ENCODE measurements around the gene RSPO1. TPM values are rescaled to one million over a fixed set of nuclear protein-coding genes. Genes with fewer than 3 reads are reported as not detected.

Gene RSPO1
- polyA plus RNA-seq, 1 donor from 2014 or later, result not detected

GRCh38 chr1:37682334-37682987, 47.8 kb upstream of the RSPO1 start:
- no peak for TF ChIP-seq POLR2AphosphoS5 (IDR thresholded peaks at IDR 0.05)
- peak; percentile 93 for TF ChIP-seq CTCF (IDR thresholded peaks at IDR 0.05; ENCODE audit: poor library complexity, severe bottlenecking)
- TF ChIP-seq REST (IDR thresholded peaks at IDR 0.05; ENCODE audit: borderline replicate concordance), result no peak
- peak; percentile 93 for TF ChIP-seq SMC3 (conservative IDR thresholded peaks at IDR 0.05; ENCODE audit: poor library complexity)
- peak; percentile 93 for TF ChIP-seq RAD21 (conservative IDR thresholded peaks at IDR 0.05)
- TF ChIP-seq MXI1 (conservative IDR thresholded peaks at IDR 0.05; ENCODE audit: poor library complexity, severe bottlenecking), result peak; percentile 18
- H3K36me3 ChIP-seq (ENCODE audit: insufficient read depth, low read length), result peaks cover 6% of the 10 kb centered on the region

GRCh38 chr1:37680933-37681332, 46.2 kb upstream of the RSPO1 start:
- H3K4me3 ChIP-seq (ENCODE audit: low read length), result no peak overlapping the region
- H3F3A ChIP-seq (ENCODE audit: insufficient read depth, low read length, poor library complexity, severe bottlenecking), result no peaks in the 10 kb centered on the region
- peaks cover 6% of the 10 kb centered on the region for H3K36me3 ChIP-seq (ENCODE audit: insufficient read depth, low read length)
- H3K9me3 ChIP-seq (ENCODE audit: low read length), result no peaks in the 10 kb centered on the region
- H3K4me2 ChIP-seq (ENCODE audit: low read length), result no peak overlapping the region
- TF ChIP-seq TAF1 (IDR thresholded peaks at IDR 0.05; ENCODE audit: low read depth) (no peak), EZH2 (IDR thresholded peaks at IDR 0.05; ENCODE audit: borderline replicate concordance, insufficient read depth, low read length, poor library complexity, severe bottlenecking) (no peak), POLR2AphosphoS5 (IDR thresholded peaks at IDR 0.05) (no peak), REST (IDR thresholded peaks at IDR 0.05; ENCODE audit: borderline replicate concordance) (no peak), SMC3 (conservative IDR thresholded peaks at IDR 0.05; ENCODE audit: poor library complexity) (no peak), RAD21 (conservative IDR thresholded peaks at IDR 0.05) (no peak), MXI1 (conservative IDR thresholded peaks at IDR 0.05; ENCODE audit: poor library complexity, severe bottlenecking) (no peak), EP300 (conservative IDR thresholded peaks at IDR 0.05; ENCODE audit: poor library complexity, severe bottlenecking) (no peak), CTCF (IDR thresholded peaks at IDR 0.05; ENCODE audit: poor library complexity, severe bottlenecking) (no peak)
- no peaks in the 10 kb centered on the region for H3K79me2 ChIP-seq (replicated peaks; ENCODE audit: insufficient read depth, low read length)
- H2AFZ ChIP-seq (ENCODE audit: low read depth, low read length), result no peak overlapping the region
- H3K9me2 ChIP-seq (ENCODE audit: insufficient read depth, low read length), result no peaks in the 10 kb centered on the region
- H3K27me3 ChIP-seq (ENCODE audit: insufficient read depth, low read depth, low read length), result no peaks in the 10 kb centered on the region
- H3K9ac ChIP-seq (ENCODE audit: low read length), result no peak overlapping the region
- H3K27ac ChIP-seq (ENCODE audit: low read length), result no peak overlapping the region
- H4K20me1 ChIP-seq (ENCODE audit: insufficient read depth), result no peaks in the 10 kb centered on the region

More at GRCh38 chr1:37682334-37682987, 47.8 kb upstream of the RSPO1 start:
- Histone ChIP-seq H3K4me2 (ENCODE audit: low read length) (no peak overlapping the region), H3K27ac (ENCODE audit: low read length) (no peak overlapping the region), H3K4me3 (ENCODE audit: low read length) (no peak overlapping the region), H3K79me2 (replicated peaks; ENCODE audit: insufficient read depth, low read length) (no peaks in the 10 kb centered on the region), H3K9ac (ENCODE audit: low read length) (no peak overlapping the region), H3K9me3 (ENCODE audit: low read length) (no peaks in the 10 kb centered on the region), H3K27me3 (ENCODE audit: insufficient read depth, low read depth, low read length) (no peaks in the 10 kb centered on the region), H2AFZ (ENCODE audit: low read depth, low read length) (no peak overlapping the region), H3K9me2 (ENCODE audit: insufficient read depth, low read length) (no peaks in the 10 kb centered on the region), H4K20me1 (ENCODE audit: insufficient read depth) (no peaks in the 10 kb centered on the region), H3F3A (ENCODE audit: insufficient read depth, low read length, poor library complexity, severe bottlenecking) (no peaks in the 10 kb centered on the region)

All from neural cell (in vitro differentiated cells).